Esophagus squamous epithelium (tissue), 4 donors: ENCODE data around the gene ACSL1.

Experiments
- CTCF ChIP-seq, 6 experiments: fragments of 450-650 bp in 4 of 6; fragments of 200-600 bp in 2 of 6; sonication (generic) in 2 of 6; IDR thresholded peaks; one replicate each; pipeline ENCODE4 v1.5.1; 2016 to 2019; ENCODE audit warnings: antibody characterized with exemption in 6 of 6, mild to moderate bottlenecking in 4 of 6, moderate library complexity in 4 of 6
- POLR2A ChIP-seq, 4 donors: fragments of 450-650 bp; IDR thresholded peaks; one replicate each; pipeline ENCODE4 v1.6.1; 2017; ENCODE audit warnings: antibody characterized with exemption in 4 of 4, mild to moderate bottlenecking in 4 of 4, moderate library complexity in 3 of 4

DNA sequence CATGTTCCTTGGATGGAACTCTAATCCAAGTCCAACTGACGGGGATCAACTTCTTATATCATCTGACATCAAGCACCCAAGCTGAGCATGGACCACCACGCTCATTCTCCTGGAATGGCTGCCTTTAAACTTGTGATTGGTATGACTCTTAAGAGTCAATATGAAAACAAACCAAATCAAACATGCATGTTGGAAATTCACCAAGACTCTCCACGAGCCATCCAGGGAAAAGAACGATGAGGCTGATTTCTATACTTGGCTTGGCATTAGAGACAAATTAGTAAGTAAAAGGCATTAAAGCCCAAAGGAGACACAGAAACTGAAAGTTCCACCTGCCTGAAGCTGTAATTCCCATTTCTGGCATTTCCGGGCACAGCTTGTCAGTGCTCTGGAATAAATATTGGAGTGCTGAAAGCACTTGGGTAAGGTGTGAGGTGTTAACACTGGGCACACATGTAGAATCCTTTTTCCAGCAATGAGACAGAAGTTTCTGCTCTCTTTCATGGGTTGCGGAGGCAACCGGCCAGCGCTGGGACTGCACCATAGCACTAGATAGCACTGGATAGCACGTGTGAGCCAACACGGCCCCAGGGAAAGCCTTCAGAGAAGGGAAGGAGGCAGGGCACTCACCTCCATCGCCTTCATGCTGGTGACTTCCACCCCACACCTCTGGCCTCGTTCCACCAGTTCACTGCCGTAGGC lies 49.8 kb downstream of the ACSL1 start:
- TF ChIP-seq CTCF (IDR thresholded peaks at IDR 0.05) (no peak), POLR2A (IDR thresholded peaks at IDR 0.05) (no peak)
